NCI-H69 (cell line): ENCODE results near the gene FOXI1.

Source experiments
- DNase-seq: peaks from one replicate; lab custom pipeline; 2025; lab: John Stamatoyannopoulos, UW

Gene FOXI1

DNA sequence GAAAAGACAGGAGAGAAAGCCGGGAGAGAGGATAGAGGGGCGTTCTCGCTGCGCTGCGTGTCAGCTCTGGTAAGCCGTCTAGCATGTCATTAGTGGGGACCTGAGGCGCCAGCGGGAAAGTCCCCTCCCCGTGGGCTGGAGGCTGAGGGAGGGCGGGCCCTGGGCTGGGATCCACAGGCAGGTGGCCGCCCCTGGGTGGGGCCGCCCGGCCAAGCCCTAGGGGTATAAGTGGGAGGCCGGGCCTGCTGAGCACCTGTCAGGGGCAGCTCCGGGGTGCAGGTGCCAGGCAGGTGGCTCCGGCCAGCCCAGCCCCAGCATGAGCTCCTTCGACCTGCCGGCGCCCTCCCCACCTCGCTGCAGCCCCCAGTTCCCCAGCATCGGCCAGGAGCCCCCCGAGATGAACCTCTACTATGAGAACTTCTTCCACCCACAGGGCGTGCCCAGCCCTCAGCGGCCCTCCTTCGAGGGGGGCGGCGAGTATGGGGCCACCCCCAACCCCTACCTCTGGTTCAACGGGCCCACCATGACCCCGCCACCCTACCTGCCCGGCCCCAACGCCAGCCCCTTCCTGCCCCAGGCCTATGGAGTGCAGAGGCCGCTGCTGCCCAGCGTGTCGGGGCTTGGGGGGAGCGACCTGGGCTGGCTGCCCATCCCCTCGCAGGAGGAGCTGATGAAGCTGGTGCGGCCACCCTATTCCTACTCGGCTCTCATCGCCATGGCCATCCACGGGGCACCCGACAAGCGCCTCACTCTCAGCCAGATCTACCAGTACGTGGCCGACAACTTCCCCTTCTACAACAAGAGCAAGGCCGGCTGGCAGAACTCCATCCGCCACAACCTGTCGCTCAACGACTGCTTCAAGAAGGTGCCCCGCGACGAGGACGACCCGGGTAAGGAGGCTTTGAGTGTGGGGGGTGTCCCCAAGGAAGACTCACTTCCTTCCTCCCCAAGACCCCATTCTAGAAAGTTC, at the start of gene FOXI1:
Gene FOXI1 (plus strand): TSS at position 256 of the 970 bp plus-strand sequence. CDS start 61 bp downstream, at position 317.
- peak; percentile 91 for DNase-seq

DNA sequence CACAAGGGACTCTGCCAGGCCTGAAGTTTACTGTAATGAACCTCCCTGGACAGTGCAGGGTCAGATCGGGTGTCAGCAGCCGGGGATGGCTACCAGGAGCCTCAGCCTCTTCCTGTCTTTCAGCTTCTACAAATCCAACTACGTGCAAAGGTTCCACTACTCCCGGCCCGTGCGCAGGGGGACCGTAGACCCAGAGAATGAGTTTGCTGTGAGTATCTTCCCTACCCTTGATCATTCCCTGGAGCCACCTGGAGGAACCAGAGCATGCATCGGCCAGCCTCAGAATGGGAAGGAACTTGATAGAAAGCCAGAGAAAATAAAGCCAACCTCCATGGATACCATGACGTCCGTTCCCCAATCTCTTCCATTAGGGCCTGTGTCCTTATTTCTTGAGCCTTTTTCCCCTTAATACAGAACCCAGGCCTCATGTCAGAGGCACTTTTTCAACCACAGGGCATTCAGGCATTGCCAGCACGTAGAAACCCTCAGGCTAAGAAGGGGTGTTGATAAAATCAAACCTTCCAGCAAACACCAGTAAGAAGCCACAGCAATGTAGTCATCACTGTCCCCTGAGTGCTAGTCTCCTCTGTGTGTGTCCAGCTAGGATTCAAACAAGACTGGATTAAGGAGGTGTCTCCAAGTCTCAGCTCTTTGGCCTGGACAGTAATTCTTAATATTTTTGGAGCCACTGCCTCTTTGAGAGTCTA, 49.0 kb upstream of the FOXI1 start:
- no peak for DNase-seq

DNA sequence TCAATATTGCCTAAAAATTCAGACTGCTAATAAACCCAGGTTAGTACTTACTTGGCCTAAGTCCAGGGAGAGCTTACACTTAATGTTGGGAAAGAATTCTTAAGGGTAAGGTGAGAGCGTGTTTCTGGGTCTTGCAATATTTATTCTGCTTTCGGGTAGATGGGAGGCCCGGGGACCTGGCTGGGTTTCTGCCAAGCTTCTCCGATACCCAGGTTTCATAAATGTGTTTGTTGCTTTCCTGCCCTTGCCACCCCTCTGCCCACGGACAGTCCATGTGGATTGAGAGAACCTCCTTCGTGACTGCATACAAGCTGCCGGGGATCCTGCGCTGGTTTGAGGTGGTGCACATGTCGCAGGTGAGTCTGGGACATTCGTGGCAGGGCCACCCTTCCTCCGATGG, 48.4 kb upstream of the FOXI1 start:
- no peak for DNase-seq

DNA sequence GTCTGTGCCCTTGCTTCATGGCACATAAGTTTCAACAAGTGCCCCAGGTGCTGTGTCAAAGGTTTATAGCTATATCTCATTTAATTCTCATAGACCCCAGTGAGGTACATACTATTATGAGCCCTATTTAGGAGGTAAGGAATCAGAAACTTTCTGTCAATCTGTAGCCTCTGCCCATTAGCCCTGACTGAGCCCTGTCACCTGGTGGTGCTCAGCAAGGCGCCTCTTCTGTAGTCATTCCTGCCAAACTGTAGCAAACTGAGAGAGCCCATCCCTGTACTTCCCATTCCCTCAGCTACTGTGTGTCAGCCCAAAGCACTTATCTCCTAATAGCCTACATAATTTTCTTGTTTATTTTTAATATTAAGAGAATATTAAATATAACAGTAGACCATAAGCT, 46.5 kb upstream of the FOXI1 start:
- no peak for DNase-seq

DNA sequence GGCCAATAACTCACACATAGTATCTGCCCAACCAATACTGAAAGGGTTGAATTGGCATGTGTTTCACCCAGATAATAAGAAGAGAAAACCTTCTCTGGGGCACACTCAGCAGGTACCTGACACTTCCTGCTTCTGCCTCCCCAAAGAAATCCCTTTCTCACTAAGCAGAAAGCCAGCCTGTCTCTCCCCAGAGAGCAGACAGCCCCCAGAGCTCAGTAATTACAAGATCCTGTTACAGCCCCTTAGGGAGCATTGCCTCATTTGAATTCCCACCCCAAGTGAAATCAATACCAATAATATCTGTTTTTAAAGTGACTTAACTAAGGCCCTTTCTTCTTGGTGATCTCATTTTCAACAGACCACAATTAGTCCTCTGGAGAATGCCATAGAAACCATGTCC, 38.5 kb upstream of the FOXI1 start:
- DNase-seq: peak; percentile 91

DNA sequence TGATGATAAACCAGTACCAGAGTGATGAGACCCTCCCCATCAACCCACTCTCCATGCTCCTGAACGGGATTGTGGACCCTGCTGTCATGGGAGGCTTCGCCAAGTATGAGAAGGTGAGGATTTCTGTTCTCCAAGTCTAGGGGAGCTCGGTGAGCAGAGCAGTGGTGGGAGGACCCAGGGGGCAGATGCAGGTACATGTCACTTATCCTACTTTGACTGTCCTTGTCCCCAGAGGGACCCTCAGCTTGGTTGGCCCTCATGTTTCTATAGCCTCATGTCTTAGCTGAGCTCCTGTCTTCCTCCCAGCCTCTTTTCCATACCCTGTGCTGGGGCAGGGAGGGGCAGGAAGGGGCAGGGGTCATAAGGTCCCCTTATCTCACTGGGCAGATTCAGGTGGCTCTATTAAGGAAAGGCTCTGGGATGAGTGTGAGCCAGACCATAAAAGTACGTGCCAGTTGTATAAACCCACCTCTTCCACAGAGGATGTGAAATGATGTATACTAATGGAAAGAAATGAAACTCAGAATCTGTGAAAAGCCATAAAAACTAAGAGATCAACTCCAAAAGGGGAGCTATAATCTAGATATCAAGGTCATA, 38.0 kb upstream of the FOXI1 start:
- no peak for DNase-seq

DNA sequence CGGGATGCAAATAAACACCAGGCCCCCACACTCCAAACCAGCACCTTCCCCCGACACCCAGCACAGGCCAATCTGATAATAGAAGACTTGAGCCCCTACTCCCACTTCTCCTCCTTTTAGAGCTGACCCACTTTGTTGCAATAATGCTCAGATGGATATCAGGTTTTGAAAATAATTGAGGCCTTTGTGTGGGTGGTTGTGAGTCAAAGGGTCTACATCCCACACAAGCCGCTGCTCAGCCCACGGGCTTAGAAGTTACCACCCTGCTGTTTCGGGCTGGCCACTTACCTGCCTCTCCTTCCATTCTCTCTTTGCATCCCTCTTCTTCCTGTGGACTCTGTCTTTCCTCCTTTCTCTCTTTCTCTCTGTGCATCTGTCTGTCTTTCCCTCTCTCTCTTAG, 36.2 kb upstream of the FOXI1 start:
- no peak for DNase-seq

DNA sequence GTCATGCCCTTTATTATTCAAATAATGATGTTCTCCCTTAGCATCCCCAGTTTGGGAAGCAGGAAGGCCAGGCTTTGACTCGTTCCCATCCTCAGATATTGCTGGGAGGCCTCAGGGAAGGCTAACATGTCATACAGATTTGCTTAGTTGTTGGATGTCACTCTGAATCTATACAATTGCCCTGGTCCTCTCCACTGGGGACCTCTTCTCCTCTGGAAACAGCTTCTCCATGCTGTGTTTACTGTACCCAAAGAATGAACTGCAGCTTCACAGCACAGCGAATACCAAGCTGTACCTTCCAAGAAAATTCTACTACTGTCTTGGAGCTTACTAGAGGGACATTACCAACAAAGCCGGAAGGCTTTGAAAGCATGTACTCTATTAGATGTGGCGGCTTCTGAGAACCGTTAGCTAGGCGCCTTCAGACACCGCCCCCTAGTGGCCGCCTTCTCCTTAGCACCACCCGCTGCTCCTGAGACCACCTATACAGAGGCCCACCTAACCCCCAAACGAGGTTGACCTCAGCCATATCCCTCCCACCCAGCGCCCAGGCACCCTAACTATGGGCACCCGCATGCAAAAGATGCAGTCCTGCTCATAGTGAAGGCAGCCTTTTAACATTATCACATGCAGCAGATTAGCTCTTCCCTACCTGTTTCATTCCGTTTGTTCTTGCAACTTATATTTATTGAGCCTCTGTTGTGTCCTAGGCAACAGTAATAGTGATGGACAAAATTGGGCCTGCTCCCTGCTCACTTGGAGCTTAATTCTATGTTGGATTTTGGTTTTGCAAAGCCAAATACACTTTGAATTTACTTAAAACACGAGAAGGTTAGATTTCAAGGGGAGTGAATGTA, 34.9 kb upstream of the FOXI1 start:
- peak; percentile 44 for DNase-seq

DNA sequence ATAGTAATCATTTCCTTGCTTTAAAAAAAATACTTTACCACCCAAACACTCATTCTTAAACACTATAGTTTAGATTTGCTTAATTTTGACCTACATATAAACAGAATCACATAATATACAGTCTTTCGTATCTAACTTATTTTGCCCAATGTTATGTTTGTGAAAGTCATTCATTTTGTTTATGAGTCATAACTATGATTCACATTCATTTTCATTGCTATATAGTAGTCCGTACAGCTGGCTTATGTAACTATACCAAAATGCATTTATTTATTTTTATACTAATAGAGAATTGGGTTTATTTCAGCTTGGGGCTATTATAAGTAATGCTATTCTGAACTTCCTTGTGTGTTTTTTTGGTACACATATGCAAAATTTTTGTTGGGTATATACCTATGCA, 33.9 kb upstream of the FOXI1 start:
- no peak for DNase-seq

DNA sequence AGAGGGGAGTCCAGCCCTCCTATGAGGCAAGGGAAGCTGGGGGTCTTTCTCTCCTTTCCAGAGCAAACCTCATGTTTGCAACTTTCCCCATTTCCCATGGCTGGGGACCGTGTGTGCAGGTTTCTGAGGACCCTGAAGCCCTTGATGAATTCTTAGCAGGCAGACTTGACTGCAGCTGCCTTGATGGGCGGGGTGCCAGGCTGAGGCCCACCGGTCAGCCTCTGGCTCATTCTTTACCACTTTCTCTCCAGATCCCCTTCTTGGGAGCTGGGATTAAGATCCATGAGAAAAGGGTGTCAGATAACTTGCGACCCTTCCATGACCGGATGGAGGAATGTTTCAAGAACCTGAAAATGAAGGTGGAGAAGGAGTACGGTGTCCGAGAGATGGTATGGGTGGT, 30.0 kb upstream of the FOXI1 start:
- DNase-seq: no peak

DNA sequence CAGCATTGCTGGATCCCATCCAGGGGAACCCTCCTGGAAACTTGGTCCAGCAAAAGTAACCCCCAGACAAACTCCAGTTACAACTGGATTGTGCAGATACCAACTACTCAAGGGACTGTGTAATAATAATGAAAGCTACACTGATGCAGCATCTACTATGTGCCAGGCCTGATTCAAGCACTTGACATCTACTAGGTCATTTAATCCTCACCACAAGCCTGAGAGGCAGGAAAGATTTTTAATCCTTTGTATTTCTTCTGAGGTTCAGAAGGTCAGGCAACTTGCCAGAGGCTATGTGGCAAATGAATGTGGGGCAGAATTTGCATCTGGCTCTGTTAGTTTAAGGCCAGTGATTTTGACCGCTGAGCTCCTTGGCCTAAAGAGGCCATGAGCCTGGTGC, 29.5 kb upstream of the FOXI1 start:
- no peak for DNase-seq

DNA sequence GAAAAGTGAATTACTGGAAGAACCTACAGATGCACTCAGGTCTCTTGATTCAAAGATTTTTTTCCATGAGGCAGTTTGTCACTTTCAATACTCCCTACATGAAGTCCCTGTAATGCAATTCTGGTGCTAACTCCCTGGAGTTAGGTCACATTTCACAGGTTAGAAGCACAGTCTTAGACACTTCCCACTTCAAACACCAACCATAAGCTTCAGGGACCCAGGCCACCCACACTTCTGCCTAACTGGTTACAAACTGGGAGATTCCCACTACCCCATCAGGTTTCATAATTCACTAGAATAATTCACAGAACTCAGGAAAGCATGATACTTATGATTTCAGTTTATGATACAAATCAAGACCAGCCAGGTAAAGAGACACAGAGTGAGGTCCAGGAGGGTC, 29.0 kb upstream of the FOXI1 start:
- DNase-seq: no peak

DNA sequence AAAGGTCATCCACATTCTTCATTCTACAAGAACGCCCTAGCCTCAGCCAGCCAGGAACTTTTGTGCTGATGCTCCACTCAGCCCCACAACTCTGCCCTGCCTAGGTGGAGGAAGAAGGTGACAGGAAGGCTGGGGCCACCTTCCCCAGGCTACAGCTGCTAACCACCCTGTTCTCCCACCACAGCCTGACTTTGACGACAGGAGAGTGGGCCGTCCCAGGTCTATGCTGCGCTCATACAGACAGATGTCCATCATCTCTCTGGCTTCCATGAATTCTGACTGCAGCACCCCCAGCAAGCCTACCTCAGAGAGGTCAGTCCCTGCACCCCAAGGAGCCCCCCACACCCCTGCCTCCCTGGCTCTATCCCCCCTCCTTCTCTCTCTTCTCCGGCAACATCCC, 28.2 kb upstream of the FOXI1 start:
- DNase-seq: no peak

DNA sequence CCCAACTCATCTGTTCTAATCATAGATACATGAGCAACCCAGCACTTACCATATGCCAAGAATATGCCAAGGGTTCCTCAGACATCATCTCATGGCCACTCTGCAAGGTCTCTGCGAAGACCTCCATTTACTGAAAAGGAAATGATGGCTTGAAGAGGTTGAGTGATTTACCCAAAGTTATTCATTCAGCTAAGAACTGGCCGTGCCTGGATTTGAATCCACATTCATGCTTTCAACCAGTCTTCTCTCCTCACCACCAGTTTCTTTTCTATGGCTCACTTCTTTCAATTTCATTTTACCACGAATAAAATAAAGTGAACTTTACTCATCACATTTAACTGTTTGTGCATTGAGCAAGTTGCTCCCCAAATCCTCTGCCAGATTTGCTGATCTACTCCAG, 27.2 kb upstream of the FOXI1 start:
- DNase-seq: no peak

DNA sequence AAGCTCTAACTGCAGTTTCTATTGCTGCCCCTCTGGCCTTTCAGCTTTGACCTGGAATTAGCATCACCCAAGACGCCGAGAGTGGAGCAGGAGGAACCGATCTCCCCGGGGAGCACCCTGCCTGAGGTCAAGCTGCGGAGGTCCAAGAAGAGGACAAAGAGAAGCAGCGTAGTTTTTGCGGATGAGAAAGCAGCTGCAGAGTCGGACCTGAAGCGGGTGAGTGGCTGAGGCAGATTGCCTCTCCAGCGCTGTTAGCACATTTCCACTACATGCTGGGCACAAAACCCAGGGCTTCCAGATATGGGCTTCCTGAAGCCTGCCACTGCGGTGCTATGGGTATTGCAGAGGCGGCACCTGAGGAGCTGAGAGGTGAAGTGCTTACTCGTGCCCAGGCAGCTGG, 26.8 kb upstream of the FOXI1 start:
- no peak for DNase-seq

DNA sequence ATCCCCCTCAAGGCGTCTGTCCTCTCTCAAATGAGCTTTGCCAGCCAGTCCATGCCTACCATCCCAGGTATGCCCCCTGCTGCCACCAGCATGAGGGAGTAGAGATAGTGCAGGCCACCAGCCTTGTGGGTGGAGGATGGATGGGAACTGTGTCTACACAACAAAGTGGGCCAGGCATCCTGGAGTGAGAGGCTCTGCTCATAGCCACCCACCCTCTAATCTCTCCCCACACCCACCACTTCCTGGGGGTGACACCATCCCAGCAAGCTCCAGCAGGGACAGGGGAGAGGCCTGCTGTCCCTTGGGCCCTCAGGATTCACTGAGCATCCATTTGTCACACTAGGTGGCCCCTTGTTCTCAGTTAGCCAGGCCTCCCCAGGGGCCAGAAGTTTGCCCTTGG, 25.5 kb upstream of the FOXI1 start:
- no peak for DNase-seq

DNA sequence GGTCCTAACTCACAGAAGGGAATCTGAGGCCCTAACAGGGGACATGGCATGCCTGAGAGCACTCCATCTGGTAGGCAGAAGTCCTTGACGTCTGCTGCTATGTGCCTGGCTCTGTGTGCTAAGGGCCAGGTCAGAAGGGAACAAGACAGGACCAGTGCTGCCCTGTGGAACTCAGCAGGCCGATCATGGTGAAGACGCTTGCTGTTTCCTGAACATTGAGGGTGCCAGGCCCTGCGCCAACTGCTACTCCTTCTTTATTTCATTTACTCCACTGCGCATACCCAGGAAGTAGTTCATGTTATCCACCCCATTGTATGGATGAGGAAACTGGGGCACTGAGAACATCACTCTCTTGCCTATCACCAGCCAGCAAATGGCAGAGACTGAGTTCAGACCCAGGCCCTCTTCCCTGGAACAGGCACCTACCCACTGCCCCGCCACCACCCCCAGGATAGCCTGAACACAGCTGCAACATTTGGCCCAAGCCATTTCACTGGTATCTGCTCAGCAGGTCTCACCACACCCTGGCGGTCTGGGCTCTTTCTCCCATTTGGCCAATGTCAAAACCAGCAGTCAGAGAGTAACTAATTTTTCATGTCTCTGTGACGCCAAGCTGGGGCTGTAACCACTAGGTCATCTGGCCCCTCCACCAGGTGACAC, 24.8 kb upstream of the FOXI1 start:
- no peak for DNase-seq

DNA sequence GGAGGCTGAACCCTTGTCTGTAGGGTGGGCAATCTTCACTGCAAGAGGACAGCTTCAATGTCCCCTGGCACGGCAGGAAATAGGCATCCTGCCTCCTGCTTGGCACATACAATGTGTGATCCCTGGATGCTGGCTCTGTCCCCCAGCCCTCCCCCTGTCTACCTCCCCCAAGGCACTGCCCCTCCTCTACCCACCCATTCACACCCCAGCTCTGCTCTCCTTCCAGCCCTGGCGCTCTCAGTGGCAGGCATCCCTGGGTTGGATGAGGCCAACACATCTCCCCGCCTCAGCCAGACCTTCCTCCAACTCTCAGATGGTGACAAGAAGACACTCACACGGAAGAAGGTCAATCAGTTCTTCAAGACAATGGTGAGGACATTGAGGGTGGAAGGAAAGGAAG, 24.1 kb upstream of the FOXI1 start:
- DNase-seq: no peak

DNA sequence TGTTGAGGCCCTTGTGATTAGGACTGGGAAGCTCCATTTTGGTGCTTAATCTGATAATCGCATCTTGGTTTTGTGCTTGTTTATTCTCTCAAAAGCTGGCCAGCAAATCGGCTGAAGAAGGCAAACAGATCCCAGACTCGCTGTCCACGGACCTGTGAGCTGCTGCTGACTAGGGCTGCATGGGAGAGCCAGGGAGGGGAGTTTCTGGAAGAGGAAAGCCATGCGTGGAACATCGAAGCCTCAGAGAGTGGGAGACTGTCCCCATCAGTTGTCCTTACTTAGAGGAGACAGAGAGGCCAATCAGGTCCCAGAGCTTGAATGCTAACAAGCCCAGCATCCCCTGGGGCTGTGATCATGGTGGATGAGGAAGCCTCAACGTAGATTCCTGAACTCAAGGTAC, 23.0 kb upstream of the FOXI1 start:
- DNase-seq: no peak

DNA sequence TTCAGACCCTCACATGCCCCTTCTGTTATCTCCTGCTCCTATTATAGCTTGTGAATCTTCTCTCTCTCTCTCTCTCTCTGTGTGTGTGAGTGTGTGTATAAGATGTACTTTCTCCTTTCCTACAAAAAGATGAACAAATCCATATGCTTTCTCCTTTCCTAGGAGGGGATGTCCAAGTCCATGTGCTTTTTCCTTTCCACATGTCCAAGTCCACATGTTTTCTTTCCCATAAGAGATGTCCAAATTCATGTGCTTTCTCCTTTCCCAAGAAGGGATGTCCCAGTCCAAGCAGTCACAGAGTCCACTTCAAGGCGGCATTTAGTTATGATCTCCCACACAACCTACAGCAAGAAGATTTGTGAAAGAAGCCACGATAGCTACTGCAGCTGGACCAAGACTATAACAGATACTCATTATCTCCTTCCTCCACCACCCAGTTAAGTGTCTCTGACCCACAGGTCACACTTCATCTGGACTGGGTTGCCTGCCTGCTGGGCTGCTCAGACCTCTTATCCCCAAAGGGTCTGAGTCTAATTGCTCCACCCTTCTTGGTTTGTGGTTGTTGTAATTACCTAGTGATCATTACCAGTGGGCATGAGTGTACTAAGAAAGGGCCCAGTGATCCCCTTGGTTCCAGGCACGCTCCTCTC, 18.4 kb upstream of the FOXI1 start:
- DNase-seq: no peak
